ENCODE measurements around the gene RAB40A. TPM values are rescaled to one million over a fixed set of nuclear protein-coding genes. Genes with fewer than 3 reads are reported as not detected.

Gene RAB40A
- total RNA-seq, 1 experiment from 2014 or later: not detected

DNA sequence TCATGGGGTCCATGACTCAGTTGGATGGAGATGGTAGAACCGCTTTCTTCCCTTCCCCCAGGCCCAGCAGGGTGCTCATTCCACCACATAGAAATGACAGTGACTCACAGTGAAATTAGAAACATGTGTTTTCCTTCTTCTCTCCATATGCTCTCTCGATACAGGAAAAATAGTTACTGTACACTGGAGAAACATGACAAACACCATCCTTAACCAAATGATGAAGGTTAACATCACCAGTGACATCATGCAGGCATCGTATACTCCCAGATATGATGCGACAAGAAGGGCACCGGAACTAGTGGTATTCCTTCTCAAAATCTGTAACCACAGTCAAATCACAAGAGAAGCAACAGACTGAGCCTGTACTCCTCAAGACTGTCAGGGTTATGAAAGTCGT lies 11.7 kb upstream of the RAB40A start:
- Mint-ChIP-seq H3K9me3 (peaks cover 0 to 38% of the 10 kb centered on the region in 2 experiments; a peak in 2 of 5 replicates), H3K36me3 (ENCODE audit: insufficient read depth in 1 of 3, low read depth in 3 of 3) (no peaks in the 10 kb centered on the region), H3K4me1 (peaks cover 0 to 6% of the 10 kb centered on the region in 2 experiments; a peak in 2 of 4 replicates), H3K4me3 (no peak overlapping the region), H3K27me3 (ENCODE audit: low read depth) (no peaks in the 10 kb centered on the region; the same call in 1 of the 2 replicates), H3K27ac (no peak overlapping the region)
- Histone ChIP-seq H3K23me2 (ENCODE audit: insufficient read length, low read depth, low read length, poor library complexity, severe bottlenecking) (peaks cover 4% of the 10 kb centered on the region), H2BK5ac (ENCODE audit: insufficient read length, low read length) (no peak overlapping the region), H3K14ac (ENCODE audit: insufficient read depth, low read length) (no peak overlapping the region), H3K27ac (ENCODE audit: insufficient read length, low read depth, low read length) (no peak overlapping the region), H4K91ac (ENCODE audit: insufficient read length, low read depth, low read length) (no peak overlapping the region), H3T11ph (ENCODE audit: low read length) (no peak overlapping the region), H3K56ac (ENCODE audit: insufficient read length, low read depth, low read length) (no peak overlapping the region), H3K79me2 (ENCODE audit: insufficient read depth, low read length) (no peaks in the 10 kb centered on the region), H3K9me3 (ENCODE audit: control insufficient read depth, low read depth, low read length) (no peaks in the 10 kb centered on the region), H3K27me3 (ENCODE audit: insufficient read depth, low read length) (peaks cover 2% of the 10 kb centered on the region; the same call in 1 of the 2 replicates), H3K18ac (ENCODE audit: insufficient read length, low read depth, low read length) (no peak overlapping the region), H3K4ac (ENCODE audit: low read depth, low read length) (no peak overlapping the region), H2AK5ac (ENCODE audit: insufficient read length, low read length) (no peak overlapping the region), H4K8ac (replicated peaks; ENCODE audit: insufficient read length, low read depth, low read length) (no peak overlapping the region), H4K20me1 (ENCODE audit: control insufficient read depth, insufficient read depth, insufficient read length) (no peaks in the 10 kb centered on the region), H4K5ac (ENCODE audit: insufficient read length, low read depth, low read length) (no peak overlapping the region), H2BK120ac (ENCODE audit: low read depth, low read length, poor library complexity, severe bottlenecking) (no peak overlapping the region), H3K79me1 (ENCODE audit: insufficient read depth, low read depth, low read length, poor library complexity, severe bottlenecking) (no peaks in the 10 kb centered on the region), H3K4me1 (ENCODE audit: insufficient read depth, low read length) (no peaks in the 10 kb centered on the region), H3K23ac (ENCODE audit: insufficient read length, low read depth, low read length) (no peak overlapping the region), H2AFZ (ENCODE audit: low read length) (no peak overlapping the region), H2BK12ac (ENCODE audit: insufficient read length, low read depth, low read length) (no peak overlapping the region), H2BK20ac (ENCODE audit: low read depth, low read length, poor library complexity, severe bottlenecking) (no peak overlapping the region), H3K4me2 (ENCODE audit: insufficient read depth, insufficient read length, low read length) (no peak overlapping the region), H3K9ac (ENCODE audit: extremely low read depth, insufficient read length, low read length) (no peak overlapping the region), H2BK15ac (ENCODE audit: low read depth, low read length) (no peak overlapping the region)
- TF ChIP-seq, protein P1, sequence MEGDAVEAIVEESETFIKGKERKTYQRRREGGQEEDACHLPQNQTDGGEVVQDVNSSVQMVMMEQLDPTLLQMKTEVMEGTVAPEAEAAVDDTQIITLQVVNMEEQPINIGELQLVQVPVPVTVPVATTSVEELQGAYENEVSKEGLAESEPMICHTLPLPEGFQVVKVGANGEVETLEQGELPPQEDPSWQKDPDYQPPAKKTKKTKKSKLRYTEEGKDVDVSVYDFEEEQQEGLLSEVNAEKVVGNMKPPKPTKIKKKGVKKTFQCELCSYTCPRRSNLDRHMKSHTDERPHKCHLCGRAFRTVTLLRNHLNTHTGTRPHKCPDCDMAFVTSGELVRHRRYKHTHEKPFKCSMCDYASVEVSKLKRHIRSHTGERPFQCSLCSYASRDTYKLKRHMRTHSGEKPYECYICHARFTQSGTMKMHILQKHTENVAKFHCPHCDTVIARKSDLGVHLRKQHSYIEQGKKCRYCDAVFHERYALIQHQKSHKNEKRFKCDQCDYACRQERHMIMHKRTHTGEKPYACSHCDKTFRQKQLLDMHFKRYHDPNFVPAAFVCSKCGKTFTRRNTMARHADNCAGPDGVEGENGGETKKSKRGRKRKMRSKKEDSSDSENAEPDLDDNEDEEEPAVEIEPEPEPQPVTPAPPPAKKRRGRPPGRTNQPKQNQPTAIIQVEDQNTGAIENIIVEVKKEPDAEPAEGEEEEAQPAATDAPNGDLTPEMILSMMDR (conservative IDR thresholded peaks at IDR 0.05): no peak
- no peak for DNase-seq
- WGBS (ENCODE audit: extremely low coverage, insufficient read length, low lambda C conversion rate): no CpG with 5 or more reads among the region's 6 CpGs
